ENCODE measurements around the gene SEL1L3.
A peak's percentile ranks its signal among the peaks of the same experiment; 100 is the strongest.

Gene SEL1L3

DNA sequence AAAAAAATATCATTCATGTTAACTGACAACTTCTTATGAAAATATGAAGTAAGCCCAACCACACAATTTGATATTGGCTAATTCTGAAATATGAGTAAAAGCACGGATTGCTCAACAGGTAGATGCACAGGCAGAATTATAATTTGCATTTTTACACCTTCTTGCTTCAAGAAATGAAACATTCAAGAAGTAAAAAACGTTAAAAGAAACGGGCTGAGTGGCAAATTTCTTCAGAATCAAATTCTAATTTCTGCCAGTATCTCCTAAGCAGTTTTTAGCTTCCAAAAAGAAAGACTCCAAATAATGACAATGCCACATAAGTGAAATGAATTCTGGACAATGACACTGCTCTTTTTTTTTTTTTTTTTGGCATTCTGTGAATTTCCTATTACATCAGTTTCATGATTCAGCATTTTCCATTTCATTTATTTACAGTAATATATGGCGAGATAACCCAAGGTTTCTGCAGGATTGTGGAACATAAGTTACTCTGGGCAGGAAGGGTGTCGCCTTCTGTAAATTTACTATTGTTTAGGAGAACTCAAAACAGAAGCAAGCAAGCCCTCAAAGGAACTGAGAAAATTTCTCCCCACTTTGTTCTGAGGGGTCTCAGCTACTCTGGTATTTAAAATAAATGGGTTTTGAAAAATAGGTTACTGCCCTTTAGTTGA is 1.4 kb downstream of the SEL1L3 start:
- Histone ChIP-seq H3K4me3 (ENCODE audit: low read depth, low read length) (peak overlapping the region; percentile 68), H3K27ac (peak overlapping the region; percentile 72), H3K36me3 (no peaks in the 10 kb centered on the region), H3K27me3 (ENCODE audit: insufficient read depth, low read depth, severe bottlenecking) (no peaks in the 10 kb centered on the region), H3K9me3 (ENCODE audit: severe bottlenecking) (no peaks in the 10 kb centered on the region)
- no peak for TF ChIP-seq CTCF (IDR thresholded peaks at IDR 0.05; ENCODE audit: low read depth, low read length)
- no peak for DNase-seq

DNA sequence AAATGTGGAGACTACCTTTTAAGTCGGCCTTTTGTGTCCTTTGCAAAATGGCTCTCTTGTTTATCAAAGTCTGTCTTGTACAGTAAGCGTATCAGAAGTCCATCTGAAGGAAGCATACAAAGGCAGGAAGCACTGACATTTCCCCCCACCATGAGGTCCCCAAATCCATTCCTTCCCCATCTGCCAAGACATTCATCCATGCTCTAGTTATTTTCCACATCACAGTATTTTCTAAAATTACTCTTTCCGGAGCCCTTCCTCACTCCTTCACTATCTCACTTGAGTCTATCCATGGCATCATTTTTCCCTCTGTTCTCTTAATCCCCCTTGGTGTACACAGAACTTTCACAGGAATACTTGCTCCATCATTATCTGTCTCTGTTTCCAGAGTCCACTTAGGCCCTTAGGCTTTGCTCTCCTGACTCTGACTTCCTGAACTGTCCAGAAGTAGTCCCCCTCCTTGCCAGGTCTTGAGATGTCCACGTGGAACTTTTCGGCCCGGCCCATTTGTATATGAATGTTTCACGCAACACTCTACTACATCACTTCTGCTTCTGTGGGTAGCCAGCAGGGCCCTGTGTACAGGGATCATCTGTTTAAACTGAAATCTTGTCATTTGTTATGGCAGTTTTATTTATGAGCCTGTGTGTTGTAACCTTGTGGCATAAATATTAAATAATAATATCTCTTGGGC is 2.1 kb downstream of the SEL1L3 start:
- Histone ChIP-seq H3K9me3 (ENCODE audit: severe bottlenecking) (no peaks in the 10 kb centered on the region), H3K4me3 (ENCODE audit: low read depth, low read length) (no peak overlapping the region), H3K27ac (no peak overlapping the region), H3K27me3 (ENCODE audit: insufficient read depth, low read depth, severe bottlenecking) (no peaks in the 10 kb centered on the region), H3K36me3 (no peaks in the 10 kb centered on the region)
- no peak for DNase-seq
- no peak for TF ChIP-seq CTCF (IDR thresholded peaks at IDR 0.05; ENCODE audit: low read depth, low read length)

- H3K27me3 ChIP-seq (ENCODE audit: insufficient read depth, low read depth, severe bottlenecking) = no peaks in the 10 kb centered on the region
- H3K36me3 ChIP-seq = no peaks in the 10 kb centered on the region
- DNase-seq = no peak
- TF ChIP-seq CTCF (IDR thresholded peaks at IDR 0.05; ENCODE audit: low read depth, low read length) = no peak
- H3K27ac ChIP-seq = no peak overlapping the region
- no peak overlapping the region for H3K4me3 ChIP-seq (ENCODE audit: low read depth, low read length)
- no peaks in the 10 kb centered on the region for H3K9me3 ChIP-seq (ENCODE audit: severe bottlenecking)
Observed at GRCh38 chr4:25859429-25860148, 3.2 kb downstream of the SEL1L3 start.

- Histone ChIP-seq H3K27me3 (ENCODE audit: insufficient read depth, low read depth, severe bottlenecking) (no peaks in the 10 kb centered on the region), H3K27ac (no peak overlapping the region), H3K4me3 (ENCODE audit: low read depth, low read length) (no peak overlapping the region), H3K36me3 (no peaks in the 10 kb centered on the region), H3K9me3 (ENCODE audit: severe bottlenecking) (no peaks in the 10 kb centered on the region)
- no peak for DNase-seq
- TF ChIP-seq CTCF (IDR thresholded peaks at IDR 0.05; ENCODE audit: low read depth, low read length) = no peak
Observed at GRCh38 chr4:25857851-25858400, 4.9 kb downstream of the SEL1L3 start.

DNA sequence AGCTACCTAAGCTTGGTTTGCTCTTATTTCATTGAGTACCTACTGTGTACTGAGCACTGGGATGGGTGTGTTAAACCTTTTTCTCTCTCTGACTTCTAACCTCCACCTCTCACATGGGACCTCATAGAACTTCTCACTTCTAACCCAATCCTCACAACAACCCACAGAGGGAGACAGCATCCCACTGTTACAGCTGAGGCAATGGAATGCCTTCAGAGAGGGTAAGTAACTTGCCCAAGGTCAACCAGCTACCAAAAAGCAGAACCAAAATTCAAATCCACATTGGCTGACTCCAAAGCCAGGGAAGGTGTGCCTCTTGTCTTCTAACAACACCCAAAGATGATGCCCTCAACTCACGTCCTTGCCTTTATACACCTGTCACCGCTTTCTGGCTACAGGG is 5.4 kb downstream of the SEL1L3 start:
- H3K27ac ChIP-seq = no peak overlapping the region
- H3K36me3 ChIP-seq = no peaks in the 10 kb centered on the region
- no peak overlapping the region for H3K4me3 ChIP-seq (ENCODE audit: low read depth, low read length)
- DNase-seq = no peak
- H3K9me3 ChIP-seq (ENCODE audit: severe bottlenecking) = no peaks in the 10 kb centered on the region
- H3K27me3 ChIP-seq (ENCODE audit: insufficient read depth, low read depth, severe bottlenecking) = no peaks in the 10 kb centered on the region
- TF ChIP-seq CTCF (IDR thresholded peaks at IDR 0.05; ENCODE audit: low read depth, low read length) = peak; percentile 50

Measured in WERI-Rb-1 (cell line).